Endothelial cell (in vitro differentiated cells): ENCODE data around the gene TSC22D4. TPM values are rescaled to one million over a fixed set of nuclear protein-coding genes. Genes with fewer than 3 reads are reported as not detected.
A peak's percentile ranks its signal among the peaks of the same experiment; 100 is the strongest.

Experiments used
- DNase-seq: peaks from one replicate; pipeline ENCODE4 v3.0.0; 2021; ENCODE audit warnings: low spot score
- H3K27ac Mint-ChIP-seq: one replicate; pipeline ENCODE4 v1.8.0; 2021; ENCODE audit warnings: mixed read lengths, inconsistent platforms; ENCODE audit not compliant: unreplicated experiment
- H3K27me3 Mint-ChIP-seq: one replicate; pipeline ENCODE4 v1.8.0; 2021; ENCODE audit warnings: mild to moderate bottlenecking, moderate library complexity, mixed read lengths, inconsistent platforms; ENCODE audit not compliant: unreplicated experiment
- H3K36me3 Mint-ChIP-seq: one replicate; pipeline ENCODE4 v1.8.0; 2021; ENCODE audit warnings: mild to moderate bottlenecking, low read depth, mixed read lengths, inconsistent platforms; ENCODE audit not compliant: unreplicated experiment
- H3K4me1 Mint-ChIP-seq: one replicate; pipeline ENCODE4 v1.8.0; 2021; ENCODE audit warnings: mild to moderate bottlenecking, mixed read lengths, inconsistent platforms; ENCODE audit not compliant: unreplicated experiment
- H3K4me3 Mint-ChIP-seq: one replicate; pipeline ENCODE4 v1.8.0; 2021; ENCODE audit warnings: mild to moderate bottlenecking, mixed read lengths, inconsistent platforms; ENCODE audit not compliant: unreplicated experiment
- H3K9me3 Mint-ChIP-seq: one replicate; pipeline ENCODE4 v1.8.0; 2021; ENCODE audit warnings: mixed read lengths, inconsistent platforms; ENCODE audit not compliant: unreplicated experiment
- total RNA-seq: library from RNA; stranded (reverse); fragmentation: NEBNext Ultra II Directional; extraction: Animal tissue kit (Norgen Biotek cat#: 25700); gene quantifications from one replicate; pipeline ENCODE4 v1.2.1, GENCODE V29; 2021; ENCODE audit not compliant: unreplicated experiment
- TF ChIP-seq, protein P1 (sequence below): fragments of 200-600 bp; sonication (generic); IDR thresholded peaks from one replicate; pipeline ENCODE4 v1.5.0; 2021; ENCODE audit warnings: antibody characterized with exemption; ENCODE audit not compliant: unreplicated experiment

TSC22D4 gene
- total RNA-seq, 1 donor from 2014 or later: 94.3 TPM

DNA sequence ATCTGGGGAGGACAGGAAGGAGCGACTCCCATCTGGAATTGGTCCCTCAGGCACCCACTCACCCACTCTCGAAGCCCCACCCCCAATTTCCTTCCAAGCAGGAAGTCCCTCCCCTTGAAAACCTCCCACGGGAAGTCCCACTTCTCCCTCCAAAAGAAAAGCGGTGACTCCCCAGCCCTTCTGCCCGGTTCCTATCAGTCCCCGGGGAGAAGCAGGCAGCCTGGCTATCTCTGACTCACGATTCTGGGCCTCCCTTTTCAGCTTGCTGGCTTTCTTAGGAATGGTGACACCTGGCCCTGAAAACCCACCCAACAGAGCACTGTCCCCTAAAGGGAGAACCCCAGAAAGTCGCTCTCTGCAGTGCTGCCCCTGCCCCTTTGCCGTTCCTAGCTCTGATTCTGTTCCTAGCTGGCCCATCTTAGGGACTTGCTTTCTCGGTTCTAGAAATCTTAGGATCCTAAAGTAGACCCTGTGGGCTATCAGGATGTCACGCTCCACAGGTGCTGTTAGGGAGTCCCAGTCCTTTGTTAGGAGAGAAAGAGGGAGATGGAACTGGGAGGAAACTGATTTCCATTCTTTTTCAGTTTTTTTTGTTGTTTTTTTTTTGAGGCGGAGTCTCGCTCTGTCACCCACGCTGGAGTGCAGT, 6.0 kb downstream of the TSC22D4 start:
- no peak for DNase-seq
- Mint-ChIP-seq H3K4me3 (peak overlapping the region; percentile 51), H3K36me3 (no peaks in the 10 kb centered on the region), H3K27me3 (peaks cover 3% of the 10 kb centered on the region), H3K9me3 (no peaks in the 10 kb centered on the region), H3K27ac (no peak overlapping the region), H3K4me1 (peaks cover 30% of the 10 kb centered on the region)
- TF ChIP-seq, protein P1, sequence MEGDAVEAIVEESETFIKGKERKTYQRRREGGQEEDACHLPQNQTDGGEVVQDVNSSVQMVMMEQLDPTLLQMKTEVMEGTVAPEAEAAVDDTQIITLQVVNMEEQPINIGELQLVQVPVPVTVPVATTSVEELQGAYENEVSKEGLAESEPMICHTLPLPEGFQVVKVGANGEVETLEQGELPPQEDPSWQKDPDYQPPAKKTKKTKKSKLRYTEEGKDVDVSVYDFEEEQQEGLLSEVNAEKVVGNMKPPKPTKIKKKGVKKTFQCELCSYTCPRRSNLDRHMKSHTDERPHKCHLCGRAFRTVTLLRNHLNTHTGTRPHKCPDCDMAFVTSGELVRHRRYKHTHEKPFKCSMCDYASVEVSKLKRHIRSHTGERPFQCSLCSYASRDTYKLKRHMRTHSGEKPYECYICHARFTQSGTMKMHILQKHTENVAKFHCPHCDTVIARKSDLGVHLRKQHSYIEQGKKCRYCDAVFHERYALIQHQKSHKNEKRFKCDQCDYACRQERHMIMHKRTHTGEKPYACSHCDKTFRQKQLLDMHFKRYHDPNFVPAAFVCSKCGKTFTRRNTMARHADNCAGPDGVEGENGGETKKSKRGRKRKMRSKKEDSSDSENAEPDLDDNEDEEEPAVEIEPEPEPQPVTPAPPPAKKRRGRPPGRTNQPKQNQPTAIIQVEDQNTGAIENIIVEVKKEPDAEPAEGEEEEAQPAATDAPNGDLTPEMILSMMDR: no peak

DNA sequence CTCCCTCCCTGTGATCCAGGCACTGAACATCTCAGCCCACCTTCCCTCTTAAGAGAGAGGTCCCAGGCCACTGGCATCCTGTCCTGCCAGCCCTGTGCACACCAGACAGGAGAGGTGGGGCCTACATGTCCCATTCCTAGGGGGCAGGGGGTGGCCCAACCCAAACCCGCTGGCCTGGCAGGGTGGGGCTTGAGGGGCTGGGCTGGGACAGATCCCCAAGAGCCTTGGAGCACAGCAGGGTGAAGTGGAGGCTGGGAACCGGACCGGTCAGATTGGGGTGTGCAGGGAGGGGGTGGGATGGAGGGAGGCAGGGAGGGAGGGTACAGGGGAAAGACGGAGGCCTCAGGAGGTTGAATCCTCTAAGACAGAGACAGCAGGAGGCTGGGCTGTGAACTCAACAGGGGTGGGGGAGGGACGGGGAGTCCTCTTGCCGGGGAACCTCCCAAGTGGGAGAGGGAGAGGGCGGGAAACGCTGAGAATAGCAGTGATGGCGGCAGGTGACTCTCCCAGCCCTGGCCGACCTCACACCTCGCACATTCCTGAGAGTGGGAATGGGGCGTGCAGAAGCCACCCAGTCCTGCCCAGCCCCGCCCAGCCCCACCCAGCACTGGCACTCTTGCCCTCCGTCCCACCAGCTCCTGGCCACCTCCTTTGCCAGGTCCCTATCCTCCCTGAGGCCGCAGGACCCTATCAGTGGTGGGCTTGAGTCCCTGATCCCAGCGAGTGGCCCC, 6.7 kb downstream of the TSC22D4 start:
- DNase-seq: no peak
- no peaks in the 10 kb centered on the region for H3K9me3 Mint-ChIP-seq
- H3K27me3 Mint-ChIP-seq: peaks cover 3% of the 10 kb centered on the region
- H3K27ac Mint-ChIP-seq: no peak overlapping the region
- H3K36me3 Mint-ChIP-seq: no peaks in the 10 kb centered on the region
- H3K4me3 Mint-ChIP-seq: no peak overlapping the region
- TF ChIP-seq, protein P1: no peak
- H3K4me1 Mint-ChIP-seq: peaks cover 30% of the 10 kb centered on the region

DNA sequence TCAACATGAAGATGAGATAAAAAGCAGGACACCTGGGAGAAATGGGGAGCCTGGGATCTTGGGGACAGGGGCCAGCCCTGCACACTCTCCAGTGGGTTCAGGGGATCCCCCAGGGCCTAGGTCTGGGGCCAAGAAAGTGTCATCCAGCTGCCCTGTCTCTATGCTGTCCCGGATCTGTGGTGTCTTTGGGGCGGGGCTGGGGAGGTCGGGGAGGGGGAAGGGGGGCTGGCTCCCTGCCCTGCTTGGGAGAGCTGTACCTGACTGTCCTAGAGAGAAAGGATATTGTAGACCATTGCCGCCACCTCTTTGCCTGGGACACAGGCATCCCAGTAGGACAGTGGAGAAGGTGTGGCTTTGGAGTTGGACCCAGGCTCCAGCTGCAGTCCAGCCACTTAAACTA, 8.0 kb downstream of the TSC22D4 start:
- no peak for DNase-seq
- peaks cover 20% of the 10 kb centered on the region for H3K4me1 Mint-ChIP-seq
- H3K27me3 Mint-ChIP-seq: no peaks in the 10 kb centered on the region
- H3K36me3 Mint-ChIP-seq: no peaks in the 10 kb centered on the region
- no peak overlapping the region for H3K27ac Mint-ChIP-seq
- TF ChIP-seq, protein P1: no peak
- no peaks in the 10 kb centered on the region for H3K9me3 Mint-ChIP-seq
- H3K4me3 Mint-ChIP-seq: peak overlapping the region; percentile 42

DNA sequence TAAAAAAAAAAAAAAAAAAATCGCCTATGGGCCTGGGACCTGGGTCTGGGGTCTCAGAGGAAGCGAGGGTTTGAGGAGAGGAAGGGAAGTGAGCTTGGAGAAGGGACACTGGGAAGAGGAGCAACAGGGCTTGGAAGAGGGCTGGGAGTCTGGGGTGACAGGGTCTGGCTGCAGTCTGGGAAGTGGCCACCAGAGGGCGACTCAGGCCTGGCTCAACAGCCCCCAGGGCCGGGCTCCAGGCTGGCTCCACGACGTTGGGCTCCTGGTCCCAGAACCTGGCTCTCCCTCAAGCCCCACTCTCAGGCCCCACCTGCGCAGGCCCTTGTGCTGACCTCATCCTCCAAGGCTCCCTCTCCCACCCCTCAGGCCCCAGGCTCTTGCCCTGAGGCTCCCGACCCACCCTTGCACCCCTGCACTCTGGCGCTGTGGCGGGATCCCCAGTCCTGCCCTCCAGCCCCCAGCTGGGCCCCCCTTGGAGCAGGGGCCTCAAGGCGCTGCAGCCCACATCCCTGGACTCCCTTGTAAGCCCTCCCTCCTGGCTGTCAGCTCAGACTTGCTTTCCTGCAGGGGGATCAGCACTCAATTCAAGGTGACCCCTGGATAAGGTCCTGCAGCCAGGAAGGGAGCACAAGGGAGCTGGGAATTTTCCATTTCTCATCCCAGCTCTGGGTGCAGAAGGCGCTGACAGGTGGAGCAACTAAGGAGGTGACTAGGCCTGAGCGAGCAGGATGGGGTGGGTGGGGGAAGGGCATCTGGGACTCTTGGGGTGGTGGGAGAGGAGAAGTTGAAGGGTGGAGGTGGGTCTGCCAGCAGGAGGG, 9.6 kb downstream of the TSC22D4 start:
- TF ChIP-seq, protein P1: peak; percentile 93
- peaks cover 4% of the 10 kb centered on the region for H3K36me3 Mint-ChIP-seq
- no peak overlapping the region for H3K27ac Mint-ChIP-seq
- H3K4me1 Mint-ChIP-seq: peaks cover 8% of the 10 kb centered on the region
- peaks cover 4% of the 10 kb centered on the region for H3K27me3 Mint-ChIP-seq
- H3K9me3 Mint-ChIP-seq: no peaks in the 10 kb centered on the region
- peak; percentile 95 for DNase-seq
- H3K4me3 Mint-ChIP-seq: peak overlapping the region; percentile 59
